Osteocyte (in vitro differentiated cells): Measurements from ENCODE around the gene TRAF3. TPM values are rescaled to one million over a fixed set of nuclear protein-coding genes. Genes with fewer than 3 reads are reported as not detected.

Experiments
- DNase-seq: peaks from one replicate; pipeline ENCODE4 v3.0.0; 2021; ENCODE audit warnings: mixed read lengths; ENCODE audit not compliant: unreplicated experiment; ENCODE audit errors: extremely low spot score
- H3K27ac Mint-ChIP-seq: one replicate; pipeline ENCODE4 v1.8.0; 2021; ENCODE audit warnings: mild to moderate bottlenecking, mixed read lengths; ENCODE audit not compliant: unreplicated experiment
- H3K27me3 Mint-ChIP-seq: one replicate; pipeline ENCODE4 v1.8.0; 2021; ENCODE audit warnings: mixed read lengths; ENCODE audit not compliant: unreplicated experiment
- H3K36me3 Mint-ChIP-seq: one replicate; pipeline ENCODE4 v1.8.0; 2021; ENCODE audit warnings: mixed read lengths; ENCODE audit not compliant: unreplicated experiment
- H3K4me1 Mint-ChIP-seq: one replicate; pipeline ENCODE4 v1.8.0; 2021; ENCODE audit warnings: mixed read lengths; ENCODE audit not compliant: unreplicated experiment
- H3K4me3 Mint-ChIP-seq: one replicate; pipeline ENCODE4 v1.8.0; 2021; ENCODE audit warnings: mild to moderate bottlenecking, moderate library complexity, mixed read lengths; ENCODE audit not compliant: unreplicated experiment
- H3K9me3 Mint-ChIP-seq: one replicate; pipeline ENCODE4 v1.8.0; 2021; ENCODE audit warnings: mixed read lengths; ENCODE audit not compliant: unreplicated experiment
- CTCF ChIP-seq: fragments of 200-600 bp; sonication (generic); IDR thresholded peaks from 2 replicates; pipeline ENCODE4 v1.5.0; 2021; ENCODE audit warnings: antibody characterized with exemption, mild to moderate bottlenecking, moderate library complexity
- total RNA-seq: library from RNA; stranded (reverse); gene quantifications from 2 replicates; pipeline ENCODE4 v1.2.1, GENCODE V29; 2021

TRAF3 gene
- total RNA-seq, 1 donor from 2014 or later: 15.9 TPM

- H3K4me3 Mint-ChIP-seq: no peak overlapping the region
- H3K27ac Mint-ChIP-seq: no peak overlapping the region
- no peaks in the 10 kb centered on the region for H3K4me1 Mint-ChIP-seq
- H3K36me3 Mint-ChIP-seq: peaks cover 14% of the 10 kb centered on the region
- no peaks in the 10 kb centered on the region for H3K9me3 Mint-ChIP-seq
- no peak for TF ChIP-seq CTCF
- no peaks in the 10 kb centered on the region for H3K27me3 Mint-ChIP-seq
- no peak for DNase-seq
Measured at GRCh38 chr14:102736956-102737355, 40.3 kb upstream of the TRAF3 start.

GRCh38 chr14:102737402-102738372 is 39.6 kb upstream of the TRAF3 start:
- no peaks in the 10 kb centered on the region for H3K27me3 Mint-ChIP-seq
- peaks cover 14% of the 10 kb centered on the region for H3K36me3 Mint-ChIP-seq
- no peak for DNase-seq
- no peaks in the 10 kb centered on the region for H3K4me1 Mint-ChIP-seq
- no peak overlapping the region for H3K27ac Mint-ChIP-seq
- H3K4me3 Mint-ChIP-seq: no peak overlapping the region
- no peak for TF ChIP-seq CTCF
- H3K9me3 Mint-ChIP-seq: no peaks in the 10 kb centered on the region

- Mint-ChIP-seq H3K4me1 (no peaks in the 10 kb centered on the region), H3K27ac (no peak overlapping the region), H3K36me3 (peaks cover 12% of the 10 kb centered on the region), H3K27me3 (no peaks in the 10 kb centered on the region), H3K4me3 (no peak overlapping the region), H3K9me3 (peaks cover 4% of the 10 kb centered on the region)
- no peak for TF ChIP-seq CTCF
- no peak for DNase-seq
Measured at GRCh38 chr14:102738373-102739189, 38.7 kb upstream of the TRAF3 start.

DNA sequence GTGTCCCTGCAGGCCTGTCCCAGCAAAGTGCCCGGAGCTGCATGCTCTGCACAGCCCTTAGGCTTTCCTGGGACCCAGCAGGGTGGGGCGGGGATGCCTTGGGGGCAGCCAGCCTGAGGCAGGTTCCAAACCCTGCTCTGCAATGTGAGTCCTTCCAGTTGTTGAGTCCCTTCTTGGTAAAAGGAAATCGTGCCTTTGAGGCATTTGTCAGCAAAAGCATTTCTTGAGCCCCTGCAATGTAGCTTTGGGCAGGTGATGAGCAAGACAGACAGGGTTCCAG is 38.1 kb upstream of the TRAF3 start:
- no peak for DNase-seq
- Mint-ChIP-seq H3K27me3 (no peaks in the 10 kb centered on the region), H3K36me3 (peaks cover 11% of the 10 kb centered on the region), H3K27ac (no peak overlapping the region), H3K4me3 (no peak overlapping the region), H3K4me1 (no peaks in the 10 kb centered on the region), H3K9me3 (peaks cover 4% of the 10 kb centered on the region)
- TF ChIP-seq CTCF: no peak
